LNCAP (cell line): Measurements from ENCODE around the gene GLB1L.

ENCODE experiments used
- TF ChIP-seq, protein P1 (sequence below): fragments of 450-650 bp; IDR thresholded peaks from 2 replicates; pipeline ENCODE4 v1.5.1; 2017; ENCODE audit warnings: mild to moderate bottlenecking

GLB1L gene

DNA sequence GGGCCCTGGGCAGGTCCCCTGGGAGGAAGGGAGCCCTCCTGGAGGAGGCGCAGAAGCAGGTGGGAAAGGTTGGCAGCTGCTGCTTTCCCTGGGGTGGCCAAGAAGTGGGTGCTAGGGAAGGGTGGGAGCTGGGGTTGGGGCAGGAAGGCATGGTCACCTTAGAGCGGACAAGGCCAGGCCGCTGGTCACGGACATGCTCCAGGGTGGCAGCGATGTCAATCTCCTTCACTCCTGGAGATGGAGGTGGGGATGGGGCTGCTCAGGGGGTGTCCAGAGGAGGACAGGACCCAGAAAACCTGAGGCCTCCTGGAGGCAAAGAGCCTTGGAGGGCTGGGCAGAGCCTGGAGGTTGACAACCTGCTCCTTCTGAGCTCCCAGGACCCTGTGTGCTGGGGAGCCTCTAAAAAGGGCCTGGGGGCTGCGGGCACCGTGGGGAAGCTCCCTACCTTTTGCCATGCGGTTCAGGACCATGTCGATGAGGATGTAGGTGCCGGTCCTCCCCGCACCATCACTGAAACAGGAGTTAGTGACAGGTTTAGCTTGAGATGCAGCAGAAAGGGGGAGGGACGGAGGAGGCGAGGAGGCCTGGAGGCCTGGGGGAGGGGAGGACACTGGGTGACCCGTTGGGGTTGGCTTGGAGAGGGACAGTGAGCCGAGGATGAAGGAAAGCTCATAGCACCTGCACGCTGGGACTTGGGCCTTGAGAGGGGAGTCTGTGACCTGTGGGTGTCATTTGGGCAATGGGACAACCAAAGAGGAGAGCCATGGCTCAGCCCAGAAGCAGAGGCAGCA is 45.3 kb upstream of the GLB1L start:
- TF ChIP-seq, protein P1, sequence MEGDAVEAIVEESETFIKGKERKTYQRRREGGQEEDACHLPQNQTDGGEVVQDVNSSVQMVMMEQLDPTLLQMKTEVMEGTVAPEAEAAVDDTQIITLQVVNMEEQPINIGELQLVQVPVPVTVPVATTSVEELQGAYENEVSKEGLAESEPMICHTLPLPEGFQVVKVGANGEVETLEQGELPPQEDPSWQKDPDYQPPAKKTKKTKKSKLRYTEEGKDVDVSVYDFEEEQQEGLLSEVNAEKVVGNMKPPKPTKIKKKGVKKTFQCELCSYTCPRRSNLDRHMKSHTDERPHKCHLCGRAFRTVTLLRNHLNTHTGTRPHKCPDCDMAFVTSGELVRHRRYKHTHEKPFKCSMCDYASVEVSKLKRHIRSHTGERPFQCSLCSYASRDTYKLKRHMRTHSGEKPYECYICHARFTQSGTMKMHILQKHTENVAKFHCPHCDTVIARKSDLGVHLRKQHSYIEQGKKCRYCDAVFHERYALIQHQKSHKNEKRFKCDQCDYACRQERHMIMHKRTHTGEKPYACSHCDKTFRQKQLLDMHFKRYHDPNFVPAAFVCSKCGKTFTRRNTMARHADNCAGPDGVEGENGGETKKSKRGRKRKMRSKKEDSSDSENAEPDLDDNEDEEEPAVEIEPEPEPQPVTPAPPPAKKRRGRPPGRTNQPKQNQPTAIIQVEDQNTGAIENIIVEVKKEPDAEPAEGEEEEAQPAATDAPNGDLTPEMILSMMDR, result no peak

DNA sequence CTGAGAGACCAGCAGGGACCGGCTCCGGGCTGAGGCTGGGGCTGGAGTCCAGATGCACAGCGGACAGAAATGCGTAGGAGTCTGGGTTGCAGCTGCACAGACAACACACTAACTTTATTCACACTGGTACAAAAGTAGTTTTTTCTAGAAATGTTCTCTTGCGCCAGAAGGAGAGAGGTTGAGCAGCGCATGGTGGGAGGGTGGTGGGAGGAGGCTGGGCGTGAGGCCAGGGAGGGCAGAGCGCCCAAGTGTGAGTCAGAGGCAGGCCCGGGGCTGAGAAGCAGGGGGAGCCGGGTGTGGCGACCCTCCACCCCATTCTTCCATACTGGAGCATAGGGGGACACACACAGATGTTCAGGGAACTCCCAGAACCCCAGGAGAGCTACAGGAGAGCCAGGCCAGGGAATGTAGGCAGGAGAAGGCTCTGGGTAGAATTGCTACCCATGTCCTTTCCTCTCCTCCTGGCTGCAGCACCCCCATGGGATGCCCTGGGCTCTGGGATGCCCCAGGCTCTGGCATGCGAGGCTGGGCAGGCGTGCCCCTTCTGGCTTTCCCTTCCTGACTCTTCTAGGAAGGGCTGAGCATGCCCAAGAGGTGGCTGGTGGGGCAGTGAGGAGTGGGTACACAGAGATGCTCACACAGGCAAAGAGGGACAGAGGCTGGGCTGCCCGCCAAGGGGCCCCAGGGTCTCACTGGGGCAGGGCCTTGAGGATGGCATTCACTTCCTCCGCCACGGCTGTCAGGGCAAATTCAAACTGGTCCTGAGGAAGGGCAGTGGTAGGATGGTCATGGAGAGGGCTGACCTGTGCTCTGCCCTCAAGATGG is 44.5 kb upstream of the GLB1L start:
- TF ChIP-seq, protein P1, result no peak

GRCh38 chr2:219289195-219289536 is 43.9 kb upstream of the GLB1L start:
- TF ChIP-seq, protein P1, result no peak

- TF ChIP-seq, protein P1, result no peak
Measured at GRCh38 chr2:219287580-219288265, 42.5 kb upstream of the GLB1L start.

GRCh38 chr2:219286436-219287115 is 41.3 kb upstream of the GLB1L start:
- TF ChIP-seq, protein P1, result no peak

DNA sequence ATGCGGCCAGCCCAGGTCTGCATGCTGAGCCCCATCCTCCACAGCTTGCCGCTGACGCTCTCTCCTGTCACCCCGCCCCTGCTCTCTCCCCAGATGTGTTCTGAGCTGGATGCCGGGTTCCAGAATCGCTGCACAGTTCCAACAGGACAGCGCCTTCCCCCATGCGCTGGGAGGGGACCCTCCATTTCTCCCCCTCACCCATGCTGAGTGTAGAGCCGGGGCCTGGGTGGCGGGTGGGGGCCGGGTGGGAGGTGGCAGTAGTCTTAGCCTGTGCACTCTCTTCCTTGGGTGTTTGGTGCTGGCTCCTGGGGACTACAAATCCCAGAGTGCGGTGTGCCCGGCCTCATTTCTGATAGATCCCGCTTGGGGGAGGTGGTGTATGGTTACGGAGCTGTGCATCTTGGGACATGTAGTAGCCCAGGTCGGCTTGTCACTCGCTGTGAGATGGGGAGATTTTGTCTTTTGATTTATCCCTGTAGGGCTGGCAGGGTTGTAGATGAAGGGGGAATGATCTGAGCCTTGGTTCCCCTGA is 40.7 kb upstream of the GLB1L start:
- TF ChIP-seq, protein P1, result no peak

DNA sequence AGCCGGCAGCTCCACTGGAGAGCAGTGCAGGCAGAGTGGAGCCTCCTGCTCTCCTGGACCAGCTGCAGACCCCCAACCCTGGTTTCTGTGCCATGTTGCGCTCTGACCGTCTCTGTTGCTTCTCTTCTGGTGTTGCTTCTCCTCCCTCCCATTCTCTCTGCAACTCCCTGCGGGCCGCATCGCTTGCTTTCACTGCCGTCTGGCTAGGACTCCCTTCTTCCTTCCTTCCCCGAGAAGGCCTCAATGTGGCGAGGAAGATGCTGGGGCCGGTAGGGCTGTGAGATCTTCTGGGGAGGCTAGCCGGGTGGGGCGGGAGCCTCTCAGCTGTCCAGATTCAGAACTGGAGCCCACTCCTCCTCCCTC is 40.1 kb upstream of the GLB1L start:
- TF ChIP-seq, protein P1, result no peak
